Endothelial cell of umbilical vein (primary cell): ENCODE measurements around the gene SCAANT1. TPM values are rescaled to one million over a fixed set of nuclear protein-coding genes. Genes with fewer than 3 reads are reported as not detected.

Experiments used
- BruUV-seq: library from RNA; stranded (reverse); fragments of 400-500 nt; replicated peaks from 2 replicates; lab custom pipeline; 2021; lab: Mats Ljungman, UMichigan
- CTCF ChIA-PET: fragments of 300-600, 350-600 bp; sonication (Branson Sonifier 250); formaldehyde crosslinking; loops from one replicate; lab custom pipeline; 2021; ENCODE audit warnings: antibody characterized with exemption, inconsistent platforms; lab: Charles Lee
- POLR2A ChIA-PET: fragments of 300-600, 350-600 bp; sonication (Branson Sonifier 250); formaldehyde crosslinking; loops from one replicate; lab custom pipeline; 2021; ENCODE audit warnings: antibody characterized with exemption, inconsistent platforms; lab: Charles Lee
- DNase-seq: peaks from one replicate; pipeline ENCODE4 v3.0.0-alpha.2; 2011; ENCODE audit warnings: low read depth, low spot score
- FAIRE-seq: peaks from 2 replicates; lab custom pipeline; 2011; peaks lifted over from hg19 to GRCh38; lab: Jason Lieb, UNC
- H2AFZ ChIP-seq: 2 replicates; pipeline ENCODE4 v1.6.0; 2012; ENCODE audit warnings: low read depth, low read length, control low read depth, inconsistent platforms
- H3K27ac ChIP-seq: 2 replicates; pipeline ENCODE4 v1.5.1; 2011; ENCODE audit warnings: low read depth, mild to moderate bottlenecking, control low read depth, low read length, moderate library complexity; ENCODE audit not compliant: insufficient read depth
- H3K27me3 ChIP-seq, 2 experiments: 2 replicates each; pipeline versions ENCODE4 v1.6.0 to v1.6.1; 2011; ENCODE audit warnings: low read length in 2 of 2, mixed read lengths in 1 of 2; ENCODE audit not compliant: control insufficient read depth in 2 of 2, insufficient read depth in 2 of 2
- H3K36me3 ChIP-seq, 2 experiments: 2 replicates in 1 of 2; 3 replicates in 1 of 2; pipeline ENCODE4 v1.5.1; 2011; ENCODE audit warnings: low read length in 2 of 2, mild to moderate bottlenecking in 1 of 2, moderate library complexity in 1 of 2; ENCODE audit not compliant: control insufficient read depth in 2 of 2, insufficient read depth in 2 of 2; ENCODE audit errors: extremely low read depth in 1 of 2
- H3K4me1 ChIP-seq: 3 replicates; pipeline ENCODE4 v1.5.1; 2011; ENCODE audit warnings: mild to moderate bottlenecking, low read length; ENCODE audit not compliant: control insufficient read depth, insufficient read depth; ENCODE audit errors: extremely low read depth
- H3K4me2 ChIP-seq: 2 replicates; pipeline ENCODE4 v1.6.1; 2011; ENCODE audit warnings: low read length, control low read depth, mixed read lengths; ENCODE audit not compliant: insufficient read depth
- H3K4me3 ChIP-seq, 3 experiments: fragments of 200-600 bp in 1 of 3; sonication (generic), shearing (Covaris generic) in 1 of 3; replicated peaks in 1 of 3; 2 replicates each; pipeline ENCODE4 v1.5.1; 2011 to 2016; ENCODE audit warnings: control low read depth in 3 of 3, low read length in 3 of 3, mild to moderate bottlenecking in 2 of 3, inconsistent platforms in 1 of 3, low read depth in 1 of 3, moderate library complexity in 1 of 3; ENCODE audit not compliant: insufficient read depth in 1 of 3
- H3K79me2 ChIP-seq: 2 replicates; pipeline ENCODE4 v1.6.0; 2012; ENCODE audit warnings: low read length, inconsistent platforms; ENCODE audit not compliant: control insufficient read depth, insufficient read depth
- H3K9ac ChIP-seq: replicated peaks from 2 replicates; pipeline ENCODE3; 2011; ENCODE audit warnings: low read length, control low read depth; ENCODE audit not compliant: insufficient read depth; ENCODE audit errors: extremely low read depth
- H3K9me1 ChIP-seq: replicated peaks from 3 replicates; pipeline ENCODE4 v1.6.0; 2011; ENCODE audit warnings: mild to moderate bottlenecking, low read length; ENCODE audit not compliant: control insufficient read depth, insufficient read depth; ENCODE audit errors: extremely low read depth
- H3K9me3 ChIP-seq: replicated peaks from 2 replicates; pipeline ENCODE4 v1.5.1; 2012; ENCODE audit warnings: low read length, inconsistent platforms; ENCODE audit not compliant: control insufficient read depth, insufficient read depth
- H4K20me1 ChIP-seq: replicated peaks from 2 replicates; pipeline ENCODE3; 2011; ENCODE audit warnings: mild to moderate bottlenecking, low read length; ENCODE audit not compliant: control insufficient read depth, insufficient read depth; ENCODE audit errors: extremely low read depth
- EZH2 ChIP-seq: IDR thresholded peaks from 2 replicates; pipeline ENCODE4 v1.6.1; 2012; ENCODE audit warnings: borderline replicate concordance, low read depth, mild to moderate bottlenecking, moderate library complexity, low read length, inconsistent platforms; ENCODE audit not compliant: severe bottlenecking
- FOS ChIP-seq: IDR thresholded peaks from 2 replicates; pipeline ENCODE4 v1.6.1; 2011; ENCODE audit warnings: mild to moderate bottlenecking, low read length, moderate library complexity, borderline replicate concordance; ENCODE audit not compliant: insufficient read depth
- GATA2 ChIP-seq: IDR thresholded peaks from 2 replicates; pipeline ENCODE4 v1.7.0; 2011; ENCODE audit warnings: low read depth, mild to moderate bottlenecking, moderate library complexity, mixed read lengths, low read length; ENCODE audit not compliant: insufficient read length, insufficient read depth
- JUN ChIP-seq: IDR thresholded peaks from 2 replicates; pipeline ENCODE4 v1.6.1; 2011; ENCODE audit warnings: borderline replicate concordance, low read depth; ENCODE audit not compliant: insufficient read length, insufficient read depth
- MYC ChIP-seq: IDR thresholded peaks from one replicate; pipeline ENCODE4 v1.6.1; 2011; ENCODE audit warnings: mild to moderate bottlenecking, low read depth, low read length
- POLR2A ChIP-seq: IDR thresholded peaks from 2 replicates; pipeline ENCODE4 v1.6.1; 2012; ENCODE audit warnings: low read depth, mild to moderate bottlenecking, control low read depth, low read length
- POLR2AphosphoS5 ChIP-seq: IDR thresholded peaks from 2 replicates; pipeline ENCODE4 v1.6.1; 2012; ENCODE audit warnings: low read depth, mild to moderate bottlenecking, control low read depth, low read length, moderate library complexity; ENCODE audit not compliant: insufficient read depth
- dilution Hi-C: fragments of 300-500 bp; cut with MboI; formaldehyde crosslinking; loops from one replicate; pipeline ENCODE4 v1.15.0; 2019; ENCODE audit warnings: low sequenced_read_pairs; ENCODE audit not compliant: extremely low pct_ligation_motif_present
- intact Hi-C: fragments of 100-400 bp; cut with micrococcal nuclease; formaldehyde crosslinking; loops from one replicate; pipeline ENCODE4 v1.10.0; 2022
- polyA plus RNA-seq, 4 experiments: library from polyadenylated mRNA; depleted of rRNA in 3 of 4; stranded (reverse) in 3 of 4; unstranded in 1 of 4; fragments of >200 nt; gene quantifications; 2 replicates each; pipeline versions ENCODE4 v1.2.1 to v1.2.3, GENCODE V29; 2011 to 2012; ENCODE audit warnings: missing spikeins in 1 of 4
- total RNA-seq: library from RNA; stranded (reverse); gene quantifications from 2 replicates; pipeline ENCODE4 v1.2.3, GENCODE V29; 2021
- TF ChIP-seq, protein P1 (sequence below): IDR thresholded peaks from 2 replicates; pipeline ENCODE4 v1.6.1; 2011; ENCODE audit not compliant: insufficient read depth, insufficient read length
- TF ChIP-seq, protein P2 (sequence below), 2 donors: IDR thresholded peaks; 1 replicate in 1 of 2; 2 replicates in 1 of 2; pipeline ENCODE4 v1.5.1; 2011; ENCODE audit warnings: low read length in 2 of 2, mild to moderate bottlenecking in 2 of 2, moderate library complexity in 2 of 2, control low read depth in 1 of 2, inconsistent platforms in 1 of 2, low read depth in 1 of 2; ENCODE audit not compliant: insufficient read depth in 1 of 2; ENCODE audit errors: extremely low read depth in 1 of 2

The SCAANT1 gene
- total and polyA plus RNA-seq, 2 donors (not counting 3 experiments of a cell fraction or from before 2014, with no cell fraction given), result not detected

DNA sequence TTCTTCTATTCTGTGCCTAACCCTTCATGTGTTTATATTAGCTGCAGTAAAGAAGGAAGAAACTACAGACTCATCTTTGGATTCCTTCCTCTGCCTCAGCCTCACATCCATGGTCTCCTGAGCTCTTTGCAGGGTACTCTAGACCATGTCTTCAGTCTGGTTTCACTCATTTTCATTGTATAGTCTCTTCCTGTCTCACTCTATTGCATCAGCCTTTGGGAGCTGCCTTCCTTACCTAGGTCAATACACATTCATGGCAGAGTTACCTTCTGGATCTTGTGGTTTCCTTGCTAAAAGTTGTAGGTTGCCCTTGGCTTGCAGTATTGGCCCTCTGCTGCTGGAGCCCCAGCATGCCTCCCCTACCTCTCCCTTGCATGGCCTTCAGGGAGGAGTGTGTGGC, 31.5 kb upstream of the SCAANT1 start:
- DNase-seq (no peak), FAIRE-seq (no peak)
- ChIA-PET POLR2A (no interaction called here), CTCF (interaction anchor here (0.6 to 1.3 kb wide), 4 partner anchors 8 to 17 kb away, joined by 3 read pairs; no protein-coding TSS in a partner anchor)
- H4K20me1 ChIP-seq, result peaks cover 2% of the 10 kb centered on the region
- peaks cover 10% of the 10 kb centered on the region for H3K4me1 ChIP-seq
- intact Hi-C loops (no loop called here), dilution Hi-C loops (no loop called here)
- no peak overlapping the region for H3K4me2 ChIP-seq
- no peak overlapping the region for H3K27ac ChIP-seq
- H3K9me1 ChIP-seq, result no peaks in the 10 kb centered on the region
- H3K9ac ChIP-seq, result no peak overlapping the region
- no peak overlapping the region for H3K4me3 ChIP-seq
- peaks cover 67% of the 10 kb centered on the region for H3K79me2 ChIP-seq
- H3K36me3 ChIP-seq, result peaks cover 0 to 2% of the 10 kb centered on the region in 2 experiments
- BruUV-seq, result no TSS peak
- H3K9me3 ChIP-seq, result no peaks in the 10 kb centered on the region
- TF ChIP-seq JUN, result no peak
- H3K27me3 ChIP-seq, result no peaks in the 10 kb centered on the region
- no peak overlapping the region for H2AFZ ChIP-seq

DNA sequence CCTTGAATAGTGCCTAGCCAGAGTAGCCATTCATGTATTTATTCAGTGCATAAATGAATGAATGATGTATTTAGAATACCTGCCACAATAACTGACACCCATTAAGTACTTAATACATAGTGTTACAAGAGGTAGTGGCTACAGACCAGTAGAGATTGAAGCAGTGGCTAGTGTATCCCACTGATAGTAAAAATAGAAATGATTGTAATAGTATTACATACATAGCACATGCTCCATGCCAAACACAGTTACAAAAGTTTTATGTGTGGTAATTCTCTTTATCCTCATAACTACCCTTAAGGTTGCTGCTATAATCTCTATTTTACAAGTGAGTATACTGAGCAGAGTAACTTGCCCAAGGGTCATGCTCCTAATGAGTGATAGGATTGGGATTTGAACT, 30.3 kb upstream of the SCAANT1 start:
- dilution Hi-C loops (no loop called here), intact Hi-C loops (no loop called here)
- peaks cover 70% of the 10 kb centered on the region for H3K79me2 ChIP-seq
- no peaks in the 10 kb centered on the region for H3K9me3 ChIP-seq
- ChIA-PET POLR2A (no interaction called here), CTCF (interaction anchor here (1.0 kb wide), 1 partner anchor 125 kb away, joined by 3 read pairs; no protein-coding TSS in a partner anchor)
- no peaks in the 10 kb centered on the region for H3K9me1 ChIP-seq
- no peak overlapping the region for H3K9ac ChIP-seq
- no peak overlapping the region for H3K4me2 ChIP-seq
- BruUV-seq, result no TSS peak
- DNase-seq (no peak), FAIRE-seq (no peak)
- H2AFZ ChIP-seq, result no peak overlapping the region
- H4K20me1 ChIP-seq, result peaks cover 2% of the 10 kb centered on the region
- H3K27me3 ChIP-seq, result no peaks in the 10 kb centered on the region
- no peak overlapping the region for H3K4me3 ChIP-seq
- TF ChIP-seq FOS, result no peak
- no peak for TF ChIP-seq EZH2
- no peak for TF ChIP-seq MYC
- TF ChIP-seq, protein P1, sequence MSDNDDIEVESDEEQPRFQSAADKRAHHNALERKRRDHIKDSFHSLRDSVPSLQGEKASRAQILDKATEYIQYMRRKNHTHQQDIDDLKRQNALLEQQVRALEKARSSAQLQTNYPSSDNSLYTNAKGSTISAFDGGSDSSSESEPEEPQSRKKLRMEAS, result no peak
- TF ChIP-seq GATA2, result no peak
- TF ChIP-seq POLR2A, result no peak
- no peak for TF ChIP-seq JUN
- TF ChIP-seq, protein P2, sequence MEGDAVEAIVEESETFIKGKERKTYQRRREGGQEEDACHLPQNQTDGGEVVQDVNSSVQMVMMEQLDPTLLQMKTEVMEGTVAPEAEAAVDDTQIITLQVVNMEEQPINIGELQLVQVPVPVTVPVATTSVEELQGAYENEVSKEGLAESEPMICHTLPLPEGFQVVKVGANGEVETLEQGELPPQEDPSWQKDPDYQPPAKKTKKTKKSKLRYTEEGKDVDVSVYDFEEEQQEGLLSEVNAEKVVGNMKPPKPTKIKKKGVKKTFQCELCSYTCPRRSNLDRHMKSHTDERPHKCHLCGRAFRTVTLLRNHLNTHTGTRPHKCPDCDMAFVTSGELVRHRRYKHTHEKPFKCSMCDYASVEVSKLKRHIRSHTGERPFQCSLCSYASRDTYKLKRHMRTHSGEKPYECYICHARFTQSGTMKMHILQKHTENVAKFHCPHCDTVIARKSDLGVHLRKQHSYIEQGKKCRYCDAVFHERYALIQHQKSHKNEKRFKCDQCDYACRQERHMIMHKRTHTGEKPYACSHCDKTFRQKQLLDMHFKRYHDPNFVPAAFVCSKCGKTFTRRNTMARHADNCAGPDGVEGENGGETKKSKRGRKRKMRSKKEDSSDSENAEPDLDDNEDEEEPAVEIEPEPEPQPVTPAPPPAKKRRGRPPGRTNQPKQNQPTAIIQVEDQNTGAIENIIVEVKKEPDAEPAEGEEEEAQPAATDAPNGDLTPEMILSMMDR (IDR thresholded peaks at IDR 0.05; ENCODE audit: extremely low read depth in 1 of 2, insufficient read depth in 1 of 2, low read depth in 1 of 2, low read length in 2 of 2), result no peak
- TF ChIP-seq POLR2AphosphoS5, result no peak
- peaks cover 0 to 2% of the 10 kb centered on the region in 2 experiments for H3K36me3 ChIP-seq
- H3K27ac ChIP-seq, result no peak overlapping the region
- H3K4me1 ChIP-seq, result peaks cover 10% of the 10 kb centered on the region
